WTC11 (cell line): ENCODE measurements around the gene CELF2.

Experiments
- CTCF ChIP-seq: fragments of 200-600 bp; IDR thresholded peaks from 2 replicates; pipeline ENCODE4 v1.8.0; 2022; ENCODE audit warnings: antibody characterized with exemption
- ELF4 ChIP-seq: sonication (generic); formaldehyde crosslinking; IDR thresholded peaks from 2 replicates; pipeline ENCODE4 v1.8.1; 2022; ENCODE audit warnings: low read depth, mild to moderate bottlenecking, moderate library complexity, missing genetic modification reagents
- JUN ChIP-seq: sonication (generic); formaldehyde crosslinking; IDR thresholded peaks from 2 replicates; pipeline ENCODE4 v1.8.0; 2023; ENCODE audit warnings: mild to moderate bottlenecking, missing genetic modification reagents
- MAX ChIP-seq: sonication (generic); formaldehyde crosslinking; IDR thresholded peaks from 2 replicates; pipeline ENCODE4 v1.8.0; 2022; ENCODE audit warnings: mild to moderate bottlenecking, missing genetic modification reagents
- NFYB ChIP-seq: sonication (generic); formaldehyde crosslinking; conservative IDR thresholded peaks from 2 replicates; pipeline ENCODE4 v1.8.0; 2022; ENCODE audit warnings: low read depth, missing genetic modification reagents
- SMAD3 ChIP-seq: sonication (generic); formaldehyde crosslinking; IDR thresholded peaks from 2 replicates; pipeline ENCODE4 v1.8.0; 2022; ENCODE audit warnings: missing genetic modification reagents, mild to moderate bottlenecking, borderline replicate concordance
- SMAD4 ChIP-seq: sonication (generic); formaldehyde crosslinking; IDR thresholded peaks from 2 replicates; pipeline ENCODE4 v1.8.0; 2022; ENCODE audit warnings: mild to moderate bottlenecking, missing genetic modification reagents
- SP1 ChIP-seq: sonication (generic); formaldehyde crosslinking; conservative IDR thresholded peaks from 2 replicates; pipeline ENCODE4 v1.8.1; 2022; ENCODE audit warnings: missing genetic modification reagents
- USF2 ChIP-seq: sonication (generic); formaldehyde crosslinking; IDR thresholded peaks from 2 replicates; pipeline ENCODE4 v1.8.1; 2023; ENCODE audit warnings: mild to moderate bottlenecking, missing genetic modification reagents, moderate library complexity

DNA sequence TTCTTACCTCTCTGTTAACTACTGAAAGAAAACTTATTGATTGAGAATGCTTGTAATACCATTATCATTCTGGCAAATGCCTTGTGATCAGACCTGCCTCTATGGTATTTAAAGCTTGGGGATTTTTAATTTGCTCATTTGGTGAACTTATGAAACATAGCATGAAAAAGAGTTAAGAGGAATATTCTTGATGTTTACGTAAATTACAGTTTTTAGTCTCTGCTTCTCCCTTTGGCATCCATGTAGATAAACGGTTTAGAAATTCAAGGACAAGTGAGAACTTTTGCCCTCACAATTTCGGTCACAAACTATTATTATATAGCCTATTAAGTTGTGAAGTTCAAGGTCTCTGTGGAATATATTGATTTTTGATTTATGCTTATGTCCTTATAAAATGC is 11.2 kb upstream of the CELF2 start:
- no peak for TF ChIP-seq SMAD4
- TF ChIP-seq SMAD3 (CRISPR knock-in tag), result no peak
- TF ChIP-seq CTCF, result no peak
- no peak for TF ChIP-seq NFYB
- TF ChIP-seq SP1 (CRISPR knock-in tag), result no peak
- no peak for TF ChIP-seq USF2 (CRISPR knock-in tag)
- TF ChIP-seq ELF4, result no peak
- no peak for TF ChIP-seq JUN (CRISPR knock-in tag)
- no peak for TF ChIP-seq MAX
